ENCODE results near the gene NPC2.

Gene NPC2

GRCh38 chr14:74434294-74434693, 58.8 kb downstream of the NPC2 start:
- H3K9me3 ChIP-seq (ENCODE audit: low read length), result no peaks in the 10 kb centered on the region
- H3K36me3 ChIP-seq (ENCODE audit: insufficient read depth, low read length), result no peaks in the 10 kb centered on the region

GRCh38 chr14:74429991-74430390, 63.1 kb downstream of the NPC2 start:
- Histone ChIP-seq H3K4me3 (ENCODE audit: low read depth in 1 of 2, low read length in 2 of 2) (no peak overlapping the region), H3K9ac (ENCODE audit: low read length) (no peak overlapping the region), H3K27ac (ENCODE audit: low read depth, low read length) (no peak overlapping the region), H3K36me3 (ENCODE audit: insufficient read depth, low read length) (no peaks in the 10 kb centered on the region), H3K9me3 (ENCODE audit: low read length) (no peaks in the 10 kb centered on the region), H3K4me1 (ENCODE audit: insufficient read depth, low read length) (no peaks in the 10 kb centered on the region), H3K27me3 (ENCODE audit: control insufficient read depth in 1 of 2, insufficient read depth in 2 of 2, low read length in 2 of 2) (peaks cover 4 to 12% of the 10 kb centered on the region in 2 donors)

More at GRCh38 chr14:74434294-74434693, 58.8 kb downstream of the NPC2 start:
- no peak overlapping the region for H3K27ac ChIP-seq (ENCODE audit: low read depth, low read length)
- H3K9ac ChIP-seq (ENCODE audit: low read length), result no peak overlapping the region
- no peaks in the 10 kb centered on the region for H3K27me3 ChIP-seq (ENCODE audit: control insufficient read depth in 1 of 2, insufficient read depth in 2 of 2, low read length in 2 of 2)
- no peaks in the 10 kb centered on the region for H3K4me1 ChIP-seq (ENCODE audit: insufficient read depth, low read length)
- no peak overlapping the region for H3K4me3 ChIP-seq (ENCODE audit: low read depth in 1 of 2, low read length in 2 of 2)

Data from muscle layer of colon (tissue), 2 donors.